Mesothelial cell of epicardium (in vitro differentiated cells): ENCODE data around the gene TMEM132C. TPM values are rescaled to one million over a fixed set of nuclear protein-coding genes. Genes with fewer than 3 reads are reported as not detected.
A peak's percentile ranks its signal among the peaks of the same experiment; 100 is the strongest.

Experiments used
- DNase-seq, 2 experiments: peaks; one replicate each; pipeline ENCODE4 v3.0.0; 2021; ENCODE audit warnings: low spot score in 2 of 2; ENCODE audit not compliant: unreplicated experiment in 2 of 2
- H3K27ac Mint-ChIP-seq: 2 replicates; pipeline ENCODE4 v1.8.0; 2021; ENCODE audit warnings: mixed read lengths
- H3K27me3 Mint-ChIP-seq: 2 replicates; pipeline ENCODE4 v1.8.0; 2021; ENCODE audit warnings: low read depth, mixed read lengths
- H3K36me3 Mint-ChIP-seq: 2 replicates; pipeline ENCODE4 v1.8.0; 2021; ENCODE audit warnings: mixed read lengths
- H3K4me1 Mint-ChIP-seq: 2 replicates; pipeline ENCODE4 v1.8.0; 2021; ENCODE audit warnings: mixed read lengths
- H3K4me3 Mint-ChIP-seq: 2 replicates; pipeline ENCODE4 v1.8.0; 2021; ENCODE audit warnings: mild to moderate bottlenecking, moderate library complexity, mixed read lengths
- H3K9me3 Mint-ChIP-seq: 2 replicates; pipeline ENCODE4 v1.8.0; 2021; ENCODE audit warnings: mixed read lengths
- total RNA-seq: library from RNA; stranded (reverse); gene quantifications from 3 replicates; pipeline ENCODE4 v1.2.1, GENCODE V29; 2021
- TF ChIP-seq, protein P1 (sequence below): fragments of 200-600 bp; sonication (generic); IDR thresholded peaks from one replicate; pipeline ENCODE4 v1.5.0; 2021; ENCODE audit warnings: antibody characterized with exemption; ENCODE audit not compliant: unreplicated experiment

Gene TMEM132C
- total RNA-seq, 1 donor from 2014 or later, result 25.5 TPM

DNA sequence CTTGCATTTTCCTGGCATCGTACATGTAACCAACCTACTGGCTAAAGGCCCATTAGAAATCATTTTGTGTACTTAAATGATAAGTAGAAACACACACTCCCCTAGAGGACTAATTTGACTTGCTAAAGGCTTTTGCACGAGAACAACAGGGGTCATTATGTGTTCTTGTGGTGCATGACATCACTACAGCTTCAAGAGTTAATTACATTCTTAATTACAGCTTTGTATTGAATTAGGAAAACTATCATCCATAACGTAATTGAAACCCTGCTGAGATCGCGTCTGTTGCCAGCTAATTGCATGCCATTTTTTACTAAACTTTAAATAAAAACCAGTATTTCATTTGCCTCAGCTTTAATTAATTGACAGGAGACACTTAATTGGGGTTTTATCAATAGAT, 51.4 kb downstream of the TMEM132C start:
- no peak for DNase-seq
- H3K9me3 Mint-ChIP-seq, result peaks cover 13% of the 10 kb centered on the region
- H3K36me3 Mint-ChIP-seq, result no peaks in the 10 kb centered on the region
- H3K27me3 Mint-ChIP-seq, result no peaks in the 10 kb centered on the region
- H3K27ac Mint-ChIP-seq, result no peak overlapping the region
- no peak overlapping the region for H3K4me3 Mint-ChIP-seq
- peaks cover 40% of the 10 kb centered on the region for H3K4me1 Mint-ChIP-seq
- TF ChIP-seq, protein P1, sequence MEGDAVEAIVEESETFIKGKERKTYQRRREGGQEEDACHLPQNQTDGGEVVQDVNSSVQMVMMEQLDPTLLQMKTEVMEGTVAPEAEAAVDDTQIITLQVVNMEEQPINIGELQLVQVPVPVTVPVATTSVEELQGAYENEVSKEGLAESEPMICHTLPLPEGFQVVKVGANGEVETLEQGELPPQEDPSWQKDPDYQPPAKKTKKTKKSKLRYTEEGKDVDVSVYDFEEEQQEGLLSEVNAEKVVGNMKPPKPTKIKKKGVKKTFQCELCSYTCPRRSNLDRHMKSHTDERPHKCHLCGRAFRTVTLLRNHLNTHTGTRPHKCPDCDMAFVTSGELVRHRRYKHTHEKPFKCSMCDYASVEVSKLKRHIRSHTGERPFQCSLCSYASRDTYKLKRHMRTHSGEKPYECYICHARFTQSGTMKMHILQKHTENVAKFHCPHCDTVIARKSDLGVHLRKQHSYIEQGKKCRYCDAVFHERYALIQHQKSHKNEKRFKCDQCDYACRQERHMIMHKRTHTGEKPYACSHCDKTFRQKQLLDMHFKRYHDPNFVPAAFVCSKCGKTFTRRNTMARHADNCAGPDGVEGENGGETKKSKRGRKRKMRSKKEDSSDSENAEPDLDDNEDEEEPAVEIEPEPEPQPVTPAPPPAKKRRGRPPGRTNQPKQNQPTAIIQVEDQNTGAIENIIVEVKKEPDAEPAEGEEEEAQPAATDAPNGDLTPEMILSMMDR, result no peak

DNA sequence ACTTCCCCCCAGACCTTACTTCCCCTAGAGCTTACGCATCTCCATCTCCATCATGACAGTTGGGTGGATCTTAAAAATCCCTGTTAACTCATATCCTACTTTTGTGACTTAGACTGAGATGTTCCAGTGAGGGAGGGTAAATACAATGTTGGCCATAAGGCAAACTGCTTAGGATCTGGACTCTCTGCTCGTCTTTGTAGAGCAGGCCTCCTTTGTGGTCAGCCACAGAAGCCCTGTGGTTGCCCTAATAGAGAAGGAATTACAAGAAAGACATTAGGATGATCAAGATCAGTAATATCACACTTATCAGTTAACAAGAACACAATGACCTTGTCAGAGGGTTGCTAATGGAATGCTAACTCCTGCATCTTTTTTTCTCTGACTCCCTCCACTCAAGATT, 52.0 kb downstream of the TMEM132C start:
- H3K9me3 Mint-ChIP-seq, result peaks cover 13% of the 10 kb centered on the region
- no peak for DNase-seq
- H3K27ac Mint-ChIP-seq, result peak overlapping the region; percentile 74
- H3K27me3 Mint-ChIP-seq, result no peaks in the 10 kb centered on the region
- no peaks in the 10 kb centered on the region for H3K36me3 Mint-ChIP-seq
- TF ChIP-seq, protein P1, result no peak
- no peak overlapping the region for H3K4me3 Mint-ChIP-seq
- peaks cover 42% of the 10 kb centered on the region for H3K4me1 Mint-ChIP-seq

DNA sequence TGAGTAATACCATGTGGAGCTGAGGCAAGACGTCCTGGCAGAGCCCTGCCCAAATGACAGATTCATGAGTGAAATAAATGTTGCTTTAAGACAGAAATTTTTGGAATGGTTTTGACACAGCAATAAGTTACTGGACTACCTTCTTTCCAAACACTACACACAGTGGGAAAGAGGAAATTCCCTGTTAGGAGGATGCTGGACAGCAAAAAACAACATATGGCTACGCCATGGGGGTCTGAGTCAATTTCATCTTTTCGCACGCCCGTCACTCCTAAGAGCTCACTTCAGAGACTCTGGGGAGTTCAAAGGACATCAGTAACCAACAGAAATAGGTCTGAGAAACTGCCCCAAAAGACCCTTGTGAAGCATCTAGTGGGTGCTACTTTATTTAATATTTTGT, 55.4 kb downstream of the TMEM132C start:
- Mint-ChIP-seq H3K4me3 (no peak overlapping the region), H3K4me1 (peaks cover 25% of the 10 kb centered on the region), H3K27ac (no peak overlapping the region), H3K36me3 (no peaks in the 10 kb centered on the region), H3K9me3 (peaks cover 13% of the 10 kb centered on the region), H3K27me3 (no peaks in the 10 kb centered on the region)
- no peak for DNase-seq
- TF ChIP-seq, protein P1, result no peak

DNA sequence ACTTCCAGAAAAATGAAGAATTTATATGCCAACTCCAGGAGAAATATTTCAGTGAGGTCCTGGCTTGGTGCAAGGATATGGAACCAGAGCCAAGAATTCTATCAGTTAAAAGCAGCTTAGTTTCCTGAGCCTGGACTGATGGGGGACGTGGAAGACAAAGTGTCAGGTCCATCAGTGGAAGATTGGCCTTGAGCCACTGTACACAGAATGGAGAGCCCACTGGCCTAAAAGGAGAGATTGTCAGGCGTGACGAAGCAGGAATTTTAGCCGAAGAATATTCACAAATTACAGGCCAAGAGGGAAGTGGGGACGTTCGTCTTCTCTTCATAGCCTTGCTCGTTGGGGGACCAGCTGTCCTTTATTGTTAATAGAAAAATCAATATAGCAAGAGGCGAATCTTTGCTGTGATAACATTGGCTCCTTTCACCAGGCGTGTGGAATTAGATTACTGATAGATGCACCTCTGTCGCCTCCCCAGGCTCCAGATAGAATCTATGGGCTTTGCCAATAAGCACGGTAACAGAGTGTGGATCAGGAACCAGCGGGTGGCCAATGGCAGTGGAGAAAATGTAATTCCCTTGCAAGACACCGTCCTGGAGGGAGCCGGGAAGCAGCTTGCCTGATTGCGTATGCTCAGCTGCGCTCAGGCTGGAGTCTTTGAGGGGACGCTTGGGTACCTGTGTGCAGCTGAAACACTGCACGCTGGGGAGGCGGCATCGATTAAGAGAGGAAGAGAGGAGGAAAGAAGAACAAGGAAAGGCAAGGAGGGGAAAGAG, 56.4 kb downstream of the TMEM132C start:
- Mint-ChIP-seq H3K36me3 (no peaks in the 10 kb centered on the region), H3K27ac (peak overlapping the region; percentile 87), H3K9me3 (peaks cover 13% of the 10 kb centered on the region), H3K4me1 (peaks cover 24% of the 10 kb centered on the region), H3K27me3 (no peaks in the 10 kb centered on the region), H3K4me3 (no peak overlapping the region)
- no peak for DNase-seq
- TF ChIP-seq, protein P1, result no peak

DNA sequence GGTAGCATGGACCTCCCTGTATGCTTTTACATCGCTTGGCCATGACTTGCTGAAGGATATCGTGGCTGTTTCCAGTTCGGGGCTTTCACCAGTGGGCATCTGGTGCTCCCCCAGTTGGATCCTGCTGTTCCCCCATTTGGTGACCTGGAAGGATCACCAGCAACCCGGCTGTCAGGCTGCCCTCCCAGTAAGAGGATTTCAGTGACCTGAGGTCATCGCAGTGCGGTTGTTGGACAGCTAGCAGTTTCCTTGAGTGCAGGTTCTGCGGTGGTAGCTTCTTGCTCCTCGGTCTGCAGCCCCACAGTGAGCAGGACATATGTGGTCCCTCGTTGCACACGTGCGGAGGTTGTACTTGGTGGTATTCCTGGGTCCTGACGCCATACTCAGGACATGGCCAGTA, 58.7 kb downstream of the TMEM132C start:
- no peak overlapping the region for H3K4me3 Mint-ChIP-seq
- H3K27me3 Mint-ChIP-seq, result no peaks in the 10 kb centered on the region
- H3K4me1 Mint-ChIP-seq, result peaks cover 24% of the 10 kb centered on the region
- peaks cover 13% of the 10 kb centered on the region for H3K9me3 Mint-ChIP-seq
- TF ChIP-seq, protein P1, result no peak
- H3K27ac Mint-ChIP-seq, result no peak overlapping the region
- H3K36me3 Mint-ChIP-seq, result no peaks in the 10 kb centered on the region
- no peak for DNase-seq

DNA sequence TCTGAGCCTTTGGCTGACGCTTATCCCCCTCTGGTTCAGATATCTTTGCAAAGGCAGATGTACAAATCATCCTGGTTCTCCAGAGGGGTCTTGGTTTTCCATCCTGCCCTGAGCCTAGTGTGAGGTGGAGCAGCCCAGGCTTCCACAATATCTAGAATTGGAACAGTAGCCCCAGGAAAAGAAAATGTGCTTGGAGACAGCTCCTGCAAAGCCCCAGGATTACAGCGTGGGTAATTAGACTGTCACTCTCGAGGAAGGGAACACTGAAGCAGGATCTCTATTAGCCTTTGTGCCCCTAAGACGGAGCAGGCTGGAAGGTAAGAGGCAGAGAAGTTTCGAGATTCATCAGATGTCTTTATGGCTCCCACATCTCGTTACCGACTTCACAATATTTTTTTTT, 59.4 kb downstream of the TMEM132C start:
- H3K4me3 Mint-ChIP-seq, result no peak overlapping the region
- peak overlapping the region; percentile 34 for H3K27ac Mint-ChIP-seq
- TF ChIP-seq, protein P1, result no peak
- peaks cover 24% of the 10 kb centered on the region for H3K4me1 Mint-ChIP-seq
- no peaks in the 10 kb centered on the region for H3K27me3 Mint-ChIP-seq
- DNase-seq, result no peak
- no peaks in the 10 kb centered on the region for H3K36me3 Mint-ChIP-seq
- H3K9me3 Mint-ChIP-seq, result peaks cover 11% of the 10 kb centered on the region
